Activated naive CD4-positive, alpha-beta T cell (primary cell): ENCODE measurements around the gene RNF133.

Experiments used
- DNase-seq, 4 experiments: peaks; one replicate each; lab custom pipeline; 2025; lab: John Stamatoyannopoulos, UW

The RNF133 gene

GRCh38 chr7:122699017-122699416 is at the start of gene RNF133:
Gene RNF133 (minus strand): TSS chr7:122699117. CDS start chr7:122698918, 199 bp downstream.
- DNase-seq = no peak

- no peak for DNase-seq
These were observed 49.3 kb upstream of the RNF133 start for GRCh38 chr7:122748195-122748594.

- no peak for DNase-seq
These were observed 48.0 kb upstream of the RNF133 start for GRCh38 chr7:122746948-122747347.

GRCh38 chr7:122743211-122743610 is 44.3 kb upstream of the RNF133 start:
- no peak for DNase-seq

- no peak for DNase-seq
These were observed 40.0 kb upstream of the RNF133 start for GRCh38 chr7:122738947-122739346.

GRCh38 chr7:122736183-122736582 is 37.3 kb upstream of the RNF133 start:
- DNase-seq = no peak

- no peak for DNase-seq
These were observed 28.8 kb upstream of the RNF133 start for GRCh38 chr7:122727759-122728158.

- no peak for DNase-seq
These were observed 28.4 kb upstream of the RNF133 start for GRCh38 chr7:122727354-122727753.

- DNase-seq = no peak
These were observed 28.0 kb upstream of the RNF133 start for GRCh38 chr7:122726881-122727280.

GRCh38 chr7:122724366-122724765 is 25.4 kb upstream of the RNF133 start:
- no peak for DNase-seq

GRCh38 chr7:122719010-122719578 is 20.2 kb upstream of the RNF133 start:
- DNase-seq = no peak

- no peak for DNase-seq
These were observed 18.6 kb upstream of the RNF133 start for GRCh38 chr7:122717356-122718089.

GRCh38 chr7:122715183-122715582 is 16.3 kb upstream of the RNF133 start:
- DNase-seq = no peak

- DNase-seq = no peak
These were observed 12.0 kb upstream of the RNF133 start for GRCh38 chr7:122710916-122711315.

- no peak for DNase-seq
These were observed 11.2 kb upstream of the RNF133 start for GRCh38 chr7:122709930-122710646.

- DNase-seq = no peak
These were observed 7.9 kb upstream of the RNF133 start for GRCh38 chr7:122706836-122707235.

- no peak for DNase-seq
These were observed 4.1 kb upstream of the RNF133 start, which contains the start of gene RNF148 for GRCh38 chr7:122702872-122703510. Gene RNF148 (minus strand): TSS chr7:122702922. CDS start chr7:122702750, 172 bp downstream.

GRCh38 chr7:122695816-122696215 is 3.1 kb downstream of the RNF133 start:
- DNase-seq = no peak

GRCh38 chr7:122694697-122695096 is 4.2 kb downstream of the RNF133 start:
- no peak for DNase-seq

GRCh38 chr7:122692769-122693309 is 6.1 kb downstream of the RNF133 start:
- no peak for DNase-seq

GRCh38 chr7:122691569-122692235 is 7.2 kb downstream of the RNF133 start:
- DNase-seq = no peak
